NCI-H187 treated with DMSO at 0.1 percent for 48 hours (cell line): ENCODE results near the gene SCUBE1.
"Not testable (repeated sequence)": the region's sequence is repeated elsewhere in the genome, so short reads cannot be mapped to it uniquely, and the experiment has no call there.

Experiments used
- DNase-seq: peaks from one replicate; lab custom pipeline; 2025; lab: John Stamatoyannopoulos, UW

The SCUBE1 gene

DNA sequence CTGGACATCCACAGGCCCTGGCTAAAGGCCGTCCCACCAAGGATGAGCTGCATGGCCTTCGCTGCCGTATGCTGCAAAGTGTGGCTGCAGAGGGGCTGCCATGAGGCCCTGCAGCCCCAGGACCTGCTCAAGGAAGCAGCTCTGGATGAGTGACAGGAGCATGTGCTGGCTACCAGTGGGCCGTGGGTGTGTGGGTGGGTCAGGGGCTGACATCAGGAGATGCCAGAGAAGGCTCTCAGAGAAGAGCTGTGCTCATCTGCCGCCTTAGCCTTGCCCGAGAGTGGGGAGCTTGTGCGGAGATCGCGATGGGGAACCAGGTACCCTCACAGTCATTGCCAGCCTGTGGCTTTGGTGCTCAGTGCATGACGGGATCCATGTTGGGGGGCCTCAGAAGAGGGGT lies 41.3 kb downstream of the SCUBE1 start:
- DNase-seq, result no peak

- no peak for DNase-seq
Observed at GRCh38 chr22:43300891-43301676, 42.1 kb downstream of the SCUBE1 start.

DNA sequence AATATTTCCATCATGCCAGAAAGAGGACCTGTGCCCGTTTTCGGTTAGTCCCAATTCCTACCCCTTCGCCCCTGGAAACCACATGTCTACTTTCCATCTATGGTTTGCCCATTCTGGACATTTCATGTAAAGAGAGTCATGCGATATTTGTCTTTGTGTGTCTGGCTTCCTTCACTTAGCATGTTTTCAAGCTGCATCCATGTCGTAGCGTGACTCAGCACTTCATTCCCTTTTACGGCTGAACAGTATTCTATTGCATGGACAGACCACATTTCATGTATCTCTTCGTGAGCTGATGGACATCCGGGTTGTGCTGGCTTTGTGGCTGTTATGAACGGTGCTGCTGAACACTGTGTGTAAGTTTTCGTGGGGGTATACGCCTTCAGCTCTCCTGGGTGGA lies 43.4 kb downstream of the SCUBE1 start:
- DNase-seq, result no peak

GRCh38 chr22:43298062-43298801 lies 44.9 kb downstream of the SCUBE1 start:
- no peak for DNase-seq

GRCh38 chr22:43297270-43298061 lies 45.7 kb downstream of the SCUBE1 start:
- DNase-seq, result no peak

DNA sequence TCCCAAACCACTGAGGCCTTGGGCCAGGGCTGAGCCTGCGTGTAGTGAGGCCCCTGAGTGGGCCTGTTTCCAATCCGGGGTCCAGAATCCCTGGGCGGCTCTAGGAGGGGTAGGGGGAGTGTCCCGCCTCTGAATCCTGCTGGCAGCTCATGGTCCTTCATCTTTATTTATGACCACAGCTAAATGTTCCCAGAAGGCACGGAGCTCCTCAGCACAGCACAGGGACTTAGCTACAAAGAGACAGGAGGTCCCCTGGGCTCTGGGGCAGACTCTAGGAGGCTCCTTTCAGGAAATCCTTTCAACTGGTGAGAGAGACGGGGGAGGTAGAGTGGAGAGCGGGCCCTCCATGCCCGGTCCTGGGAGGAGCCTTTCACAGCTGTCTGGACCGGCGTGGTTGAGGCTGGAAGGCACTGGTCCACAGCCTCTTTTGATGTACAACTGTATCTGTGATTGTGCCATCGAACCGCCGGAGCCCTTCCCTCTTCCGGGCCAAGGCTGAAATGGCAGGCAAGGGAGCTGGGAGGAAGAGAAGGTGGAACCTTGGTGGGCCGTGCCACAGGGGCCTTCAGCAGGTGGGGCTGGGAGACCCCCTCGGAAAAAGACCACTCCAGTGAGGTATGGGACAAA lies 46.8 kb downstream of the SCUBE1 start:
- no peak for DNase-seq

GRCh38 chr22:43295660-43296059 lies 47.5 kb downstream of the SCUBE1 start:
- DNase-seq, result no peak

- no peak for DNase-seq
Observed at GRCh38 chr22:43295173-43295572, 48.0 kb downstream of the SCUBE1 start.

- DNase-seq, result no peak
Observed at GRCh38 chr22:43293655-43294392, 49.3 kb downstream of the SCUBE1 start.

GRCh38 chr22:43293259-43293654 lies 49.9 kb downstream of the SCUBE1 start:
- DNase-seq, result no peak

- no peak for DNase-seq
Observed at GRCh38 chr22:43292630-43293018, 50.5 kb downstream of the SCUBE1 start.

DNA sequence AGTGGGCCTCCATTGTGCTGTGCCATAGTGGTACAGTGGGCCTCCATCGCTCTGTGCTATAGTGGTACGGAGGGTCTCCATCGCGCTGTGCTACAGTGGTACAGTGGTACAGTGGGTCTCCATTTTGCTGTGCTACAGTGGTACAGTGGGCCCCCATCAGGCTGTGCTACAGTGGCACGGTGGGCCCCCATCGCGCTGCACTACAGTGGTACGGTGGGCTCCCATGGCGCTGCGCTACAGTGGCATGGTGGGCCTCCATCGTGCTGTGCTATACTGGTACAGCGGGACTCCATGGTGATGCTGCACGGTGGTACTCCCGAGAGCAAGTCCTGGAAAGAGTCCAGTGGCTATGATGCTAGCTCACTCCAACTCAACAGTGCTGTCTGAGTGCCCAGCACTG lies 51.8 kb downstream of the SCUBE1 start:
- DNase-seq, result no peak

DNA sequence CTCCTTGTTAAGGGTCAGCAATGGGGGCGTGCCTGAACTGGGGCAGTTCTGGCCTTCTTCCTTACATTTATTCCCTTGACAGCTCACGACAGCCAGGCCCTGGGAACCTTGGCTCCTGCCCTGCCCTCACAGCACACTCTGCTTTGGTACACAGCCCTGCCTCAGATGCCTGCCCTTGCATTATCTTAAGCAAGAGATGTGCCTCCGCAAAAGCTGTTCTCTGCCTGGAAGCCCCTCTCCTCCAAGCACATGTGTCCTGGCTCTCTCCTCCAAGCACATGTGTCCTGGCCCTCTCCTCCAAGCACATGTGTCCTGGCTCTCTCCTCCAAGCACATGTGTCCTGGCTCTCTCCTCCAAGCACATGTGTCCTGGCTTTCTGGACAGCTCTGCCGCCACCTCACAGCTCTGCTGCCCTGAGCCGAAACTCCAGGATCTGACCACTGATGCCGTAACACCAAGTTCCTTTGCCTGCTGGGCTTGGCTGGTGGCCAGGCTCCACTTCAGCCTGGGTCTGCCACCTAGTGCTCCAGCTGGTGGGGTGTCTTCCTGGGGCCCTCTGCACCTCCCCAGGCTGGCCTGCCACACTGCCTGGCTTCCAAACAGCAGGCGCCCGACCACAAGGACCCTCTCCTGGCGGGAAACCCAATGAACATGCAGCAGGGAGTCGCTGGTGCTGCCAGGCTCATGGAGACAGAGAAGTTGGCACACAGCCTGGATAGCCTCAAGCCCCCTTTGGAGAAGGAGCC lies 53.0 kb downstream of the SCUBE1 start:
- no peak for DNase-seq

GRCh38 chr22:43289531-43289963 lies 53.6 kb downstream of the SCUBE1 start:
- DNase-seq, result no peak

- no peak for DNase-seq
Observed at GRCh38 chr22:43288807-43289420, 54.3 kb downstream of the SCUBE1 start.

DNA sequence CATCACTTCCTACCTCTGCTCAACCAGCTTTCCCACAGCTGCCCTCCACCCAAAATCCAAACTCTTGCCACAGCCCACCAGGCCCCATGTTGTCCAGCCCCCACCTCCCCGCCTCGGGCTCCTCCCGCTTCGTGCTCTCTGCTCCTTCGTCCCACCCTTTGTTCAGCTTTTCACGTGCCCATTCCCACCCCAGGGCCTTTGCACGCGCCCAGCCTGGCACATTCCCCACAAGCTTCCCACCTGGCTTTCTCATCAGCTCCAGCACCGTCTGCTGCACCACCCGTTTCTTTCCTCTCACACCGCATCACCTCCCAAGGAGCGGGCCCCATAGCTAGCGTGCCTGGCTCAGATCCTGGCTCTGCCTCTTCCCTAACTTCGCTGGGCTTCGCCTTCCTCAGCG lies 54.8 kb downstream of the SCUBE1 start:
- no peak for DNase-seq

DNA sequence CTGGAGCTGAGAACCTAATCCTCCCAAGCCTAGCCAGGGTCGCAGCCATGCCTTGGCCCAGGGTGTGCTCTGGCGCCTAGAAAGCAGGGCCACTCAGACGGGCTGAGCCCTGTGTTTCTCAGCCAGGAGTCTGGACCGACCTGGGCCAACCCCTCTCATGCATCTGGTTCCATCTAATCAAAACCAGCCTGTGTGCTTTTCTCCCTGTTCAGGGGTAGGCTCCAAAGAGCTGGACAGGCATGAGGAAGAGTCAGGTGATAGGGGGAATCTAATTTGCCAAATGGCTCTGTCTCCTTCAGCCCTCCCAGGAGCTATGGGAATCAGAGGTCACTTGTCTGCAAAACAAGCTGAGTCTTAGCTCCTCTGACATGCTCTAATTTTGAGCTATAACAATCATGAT lies 55.7 kb downstream of the SCUBE1 start:
- DNase-seq, result no peak

- no peak for DNase-seq
Observed at GRCh38 chr22:43281394-43281793, 61.8 kb downstream of the SCUBE1 start.

- DNase-seq, result not testable (repeated sequence)
Observed at GRCh38 chr22:43280523-43280886, 62.7 kb downstream of the SCUBE1 start.

DNA sequence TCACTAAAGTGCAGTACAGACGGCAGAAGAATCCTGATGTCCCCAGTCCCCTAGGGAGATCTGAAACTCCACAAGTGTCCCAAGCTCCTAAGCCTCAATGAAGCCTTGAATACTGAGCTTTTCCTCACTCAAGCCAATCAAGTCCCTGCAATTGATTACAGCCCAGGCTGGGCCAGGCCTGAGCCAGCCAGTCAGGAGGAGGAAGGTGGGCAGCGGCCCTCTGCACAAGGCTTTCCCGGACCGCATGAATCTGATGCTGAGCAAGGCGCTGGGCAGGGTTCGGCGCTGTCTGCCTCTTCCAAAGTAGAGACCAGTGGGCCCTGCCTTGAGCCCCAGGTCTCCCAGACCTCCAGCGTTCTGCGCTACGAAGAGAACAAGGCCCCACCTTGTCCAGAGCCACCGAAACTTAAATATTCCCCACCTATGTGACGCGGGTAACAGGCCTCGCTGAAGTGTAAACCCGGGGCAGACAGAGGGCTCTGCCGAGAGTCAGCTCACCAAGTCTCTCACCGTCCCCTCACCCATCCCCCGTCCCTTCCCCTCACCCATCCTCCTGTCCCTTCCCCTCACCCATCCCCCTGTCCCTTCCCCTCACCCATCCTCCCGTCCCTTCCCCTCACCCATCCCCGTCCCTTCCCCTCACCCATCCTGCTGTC lies 63.2 kb downstream of the SCUBE1 start:
- no peak for DNase-seq
